Stimulated activated memory B cell treated with anti-CD40 and anti-IgM and Interleukin-4, amounts not matched to agents 10 μg/mL and 1 μg/mL and 100 μg/mL, for 72 hours (primary cell): ENCODE results near the gene MPP2.
A peak's percentile ranks its signal among the peaks of the same experiment; 100 is the strongest.
"Not testable (repeated sequence)": the region's sequence is repeated elsewhere in the genome, so short reads cannot be mapped to it uniquely, and the experiment has no call there.

Experiments
- ATAC-seq: fragments of 150-1000 bp; cut with Tn5 transposase; 2 replicates; pipeline ENCODE4 v1.10.0; 2021
- H3K27ac Mint-ChIP-seq: one replicate; pipeline ENCODE4 v1.8.0; 2022; ENCODE audit warnings: mild to moderate bottlenecking, mixed read lengths
- H3K27me3 Mint-ChIP-seq: one replicate; pipeline ENCODE4 v1.8.0; 2022; ENCODE audit warnings: mixed read lengths
- H3K36me3 Mint-ChIP-seq: one replicate; pipeline ENCODE4 v1.8.0; 2022; ENCODE audit warnings: mixed read lengths
- H3K4me1 Mint-ChIP-seq: one replicate; pipeline ENCODE4 v1.8.0; 2022; ENCODE audit warnings: mixed read lengths
- H3K4me3 Mint-ChIP-seq: one replicate; pipeline ENCODE4 v1.8.0; 2022; ENCODE audit warnings: mild to moderate bottlenecking, moderate library complexity, mixed read lengths
- H3K9me3 Mint-ChIP-seq: one replicate; pipeline ENCODE4 v1.8.0; 2022; ENCODE audit warnings: mixed read lengths

MPP2 gene

GRCh38 chr17:43938838-43939182, 31.5 kb upstream of the MPP2 start:
- Mint-ChIP-seq H3K27ac (no peak overlapping the region), H3K36me3 (no peaks in the 10 kb centered on the region), H3K9me3 (no peaks in the 10 kb centered on the region), H3K4me3 (no peak overlapping the region), H3K4me1 (peaks cover 12% of the 10 kb centered on the region), H3K27me3 (peaks cover 52% of the 10 kb centered on the region)
- ATAC-seq: no peak

- H3K36me3 Mint-ChIP-seq: no peaks in the 10 kb centered on the region
- no peak overlapping the region for H3K4me3 Mint-ChIP-seq
- H3K27me3 Mint-ChIP-seq: peaks cover 72% of the 10 kb centered on the region
- H3K27ac Mint-ChIP-seq: no peak overlapping the region
- no peaks in the 10 kb centered on the region for H3K9me3 Mint-ChIP-seq
- H3K4me1 Mint-ChIP-seq: peaks cover 12% of the 10 kb centered on the region
- ATAC-seq: no peak
Measured at GRCh38 chr17:43936434-43936833, 29.1 kb upstream of the MPP2 start.

GRCh38 chr17:43935926-43936261, 28.6 kb upstream of the MPP2 start:
- H3K27ac Mint-ChIP-seq: no peak overlapping the region

GRCh38 chr17:43935204-43935925, 28.0 kb upstream of the MPP2 start:
- Mint-ChIP-seq H3K4me3 (no peak overlapping the region), H3K36me3 (no peaks in the 10 kb centered on the region), H3K27me3 (peaks cover 81% of the 10 kb centered on the region), H3K27ac (no peak overlapping the region), H3K4me1 (peaks cover 12% of the 10 kb centered on the region), H3K9me3 (no peaks in the 10 kb centered on the region)
- no peak for ATAC-seq

More at GRCh38 chr17:43935926-43936261, 28.6 kb upstream of the MPP2 start:
- Mint-ChIP-seq H3K36me3 (no peaks in the 10 kb centered on the region), H3K4me1 (peaks cover 12% of the 10 kb centered on the region), H3K9me3 (no peaks in the 10 kb centered on the region), H3K4me3 (no peak overlapping the region), H3K27me3 (peaks cover 77% of the 10 kb centered on the region)
- ATAC-seq: no peak

- Mint-ChIP-seq H3K4me3 (no peak overlapping the region), H3K4me1 (peaks cover 4% of the 10 kb centered on the region), H3K36me3 (no peaks in the 10 kb centered on the region), H3K27me3 (peaks cover 78% of the 10 kb centered on the region), H3K9me3 (no peaks in the 10 kb centered on the region), H3K27ac (no peak overlapping the region)
- ATAC-seq: no peak
Measured at GRCh38 chr17:43932923-43933322, 25.6 kb upstream of the MPP2 start.

GRCh38 chr17:43932357-43932756, 25.0 kb upstream of the MPP2 start:
- no peak overlapping the region for H3K27ac Mint-ChIP-seq
- H3K4me3 Mint-ChIP-seq: no peak overlapping the region
- no peaks in the 10 kb centered on the region for H3K9me3 Mint-ChIP-seq
- no peak for ATAC-seq
- H3K36me3 Mint-ChIP-seq: no peaks in the 10 kb centered on the region
- peaks cover 78% of the 10 kb centered on the region for H3K27me3 Mint-ChIP-seq
- peaks cover 7% of the 10 kb centered on the region for H3K4me1 Mint-ChIP-seq

- H3K4me3 Mint-ChIP-seq: no peak overlapping the region
- no peaks in the 10 kb centered on the region for H3K36me3 Mint-ChIP-seq
- H3K4me1 Mint-ChIP-seq: peaks cover 13% of the 10 kb centered on the region
- no peak overlapping the region for H3K27ac Mint-ChIP-seq
- peaks cover 78% of the 10 kb centered on the region for H3K27me3 Mint-ChIP-seq
- H3K9me3 Mint-ChIP-seq: no peaks in the 10 kb centered on the region
- no peak for ATAC-seq
Measured at GRCh38 chr17:43931062-43931571, 23.8 kb upstream of the MPP2 start.

- Mint-ChIP-seq H3K4me3 (no peak overlapping the region), H3K9me3 (no peaks in the 10 kb centered on the region), H3K36me3 (no peaks in the 10 kb centered on the region), H3K27ac (no peak overlapping the region), H3K4me1 (peaks cover 13% of the 10 kb centered on the region), H3K27me3 (peaks cover 81% of the 10 kb centered on the region)
- ATAC-seq: no peak
Measured at GRCh38 chr17:43928609-43929008, 21.3 kb upstream of the MPP2 start.

GRCh38 chr17:43927929-43928328, 20.6 kb upstream of the MPP2 start:
- H3K36me3 Mint-ChIP-seq, ATAC-seq, H3K9me3 Mint-ChIP-seq, H3K27ac Mint-ChIP-seq: not testable (repeated sequence)
- Mint-ChIP-seq H3K4me1 (peaks cover 13% of the 10 kb centered on the region), H3K27me3 (peaks cover 78% of the 10 kb centered on the region), H3K4me3 (peak overlapping the region; percentile 64)

GRCh38 chr17:43927060-43927864, 19.9 kb upstream of the MPP2 start:
- no peak for ATAC-seq
- H3K27ac Mint-ChIP-seq: no peak overlapping the region
- peaks cover 72% of the 10 kb centered on the region for H3K27me3 Mint-ChIP-seq
- peak overlapping the region; percentile 69 for H3K4me3 Mint-ChIP-seq
- no peaks in the 10 kb centered on the region for H3K36me3 Mint-ChIP-seq
- H3K9me3 Mint-ChIP-seq: no peaks in the 10 kb centered on the region
- peaks cover 13% of the 10 kb centered on the region for H3K4me1 Mint-ChIP-seq

GRCh38 chr17:43924558-43924957, 17.2 kb upstream of the MPP2 start:
- no peaks in the 10 kb centered on the region for H3K36me3 Mint-ChIP-seq
- no peak overlapping the region for H3K4me3 Mint-ChIP-seq
- no peak overlapping the region for H3K27ac Mint-ChIP-seq
- peaks cover 60% of the 10 kb centered on the region for H3K27me3 Mint-ChIP-seq
- H3K4me1 Mint-ChIP-seq: peaks cover 13% of the 10 kb centered on the region
- ATAC-seq: no peak
- H3K9me3 Mint-ChIP-seq: no peaks in the 10 kb centered on the region

GRCh38 chr17:43920500-43921095, 13.3 kb upstream of the MPP2 start:
- Mint-ChIP-seq H3K36me3 (no peaks in the 10 kb centered on the region), H3K9me3 (no peaks in the 10 kb centered on the region), H3K4me1 (peaks cover 12% of the 10 kb centered on the region), H3K4me3 (no peak overlapping the region), H3K27ac (no peak overlapping the region), H3K27me3 (peaks cover 24% of the 10 kb centered on the region)
- no peak for ATAC-seq

- Mint-ChIP-seq H3K27me3 (peaks cover 8% of the 10 kb centered on the region), H3K4me1 (peaks cover 12% of the 10 kb centered on the region), H3K4me3 (peak overlapping the region; percentile 67), H3K36me3 (no peaks in the 10 kb centered on the region), H3K9me3 (no peaks in the 10 kb centered on the region), H3K27ac (peak overlapping the region; percentile 30)
- no peak for ATAC-seq
Measured at GRCh38 chr17:43918026-43918389, 10.7 kb upstream of the MPP2 start.

GRCh38 chr17:43917348-43918025, 10.2 kb upstream of the MPP2 start:
- peak; percentile 73 for ATAC-seq
- Mint-ChIP-seq H3K4me3 (peak overlapping the region; percentile 67), H3K4me1 (peaks cover 12% of the 10 kb centered on the region), H3K27me3 (peaks cover 8% of the 10 kb centered on the region), H3K27ac (peak overlapping the region; percentile 30), H3K9me3 (no peaks in the 10 kb centered on the region), H3K36me3 (no peaks in the 10 kb centered on the region)

GRCh38 chr17:43917016-43917347, 9.6 kb upstream of the MPP2 start:
- peak overlapping the region; percentile 30 for H3K27ac Mint-ChIP-seq
- H3K9me3 Mint-ChIP-seq: no peaks in the 10 kb centered on the region
- H3K4me1 Mint-ChIP-seq: peaks cover 12% of the 10 kb centered on the region
- H3K36me3 Mint-ChIP-seq: no peaks in the 10 kb centered on the region
- peak overlapping the region; percentile 67 for H3K4me3 Mint-ChIP-seq
- H3K27me3 Mint-ChIP-seq: peaks cover 8% of the 10 kb centered on the region
- ATAC-seq: no peak
